ENCODE measurements around the gene KRTAP10-5.

GRCh38 chr21:44612029-44612486 lies 31.7 kb upstream of the KRTAP10-5 start, which contains the start of gene KRTAP10-8:
- TF ChIP-seq CTCF (IDR thresholded peaks at IDR 0.05) (no peak), POLR2A (IDR thresholded peaks at IDR 0.05) (no peak)
